RPMI8226 (cell line): ENCODE measurements around the gene CARD9.
"Not testable (repeated sequence)": the region's sequence is repeated elsewhere in the genome, so short reads cannot be mapped to it uniquely, and the experiment has no call there.

Source experiments
- DNase-seq: peaks from one replicate; pipeline ENCODE4 v3.0.0-alpha.2; 2015

The CARD9 gene, protein sequence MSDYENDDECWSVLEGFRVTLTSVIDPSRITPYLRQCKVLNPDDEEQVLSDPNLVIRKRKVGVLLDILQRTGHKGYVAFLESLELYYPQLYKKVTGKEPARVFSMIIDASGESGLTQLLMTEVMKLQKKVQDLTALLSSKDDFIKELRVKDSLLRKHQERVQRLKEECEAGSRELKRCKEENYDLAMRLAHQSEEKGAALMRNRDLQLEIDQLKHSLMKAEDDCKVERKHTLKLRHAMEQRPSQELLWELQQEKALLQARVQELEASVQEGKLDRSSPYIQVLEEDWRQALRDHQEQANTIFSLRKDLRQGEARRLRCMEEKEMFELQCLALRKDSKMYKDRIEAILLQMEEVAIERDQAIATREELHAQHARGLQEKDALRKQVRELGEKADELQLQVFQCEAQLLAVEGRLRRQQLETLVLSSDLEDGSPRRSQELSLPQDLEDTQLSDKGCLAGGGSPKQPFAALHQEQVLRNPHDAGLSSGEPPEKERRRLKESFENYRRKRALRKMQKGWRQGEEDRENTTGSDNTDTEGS

DNA sequence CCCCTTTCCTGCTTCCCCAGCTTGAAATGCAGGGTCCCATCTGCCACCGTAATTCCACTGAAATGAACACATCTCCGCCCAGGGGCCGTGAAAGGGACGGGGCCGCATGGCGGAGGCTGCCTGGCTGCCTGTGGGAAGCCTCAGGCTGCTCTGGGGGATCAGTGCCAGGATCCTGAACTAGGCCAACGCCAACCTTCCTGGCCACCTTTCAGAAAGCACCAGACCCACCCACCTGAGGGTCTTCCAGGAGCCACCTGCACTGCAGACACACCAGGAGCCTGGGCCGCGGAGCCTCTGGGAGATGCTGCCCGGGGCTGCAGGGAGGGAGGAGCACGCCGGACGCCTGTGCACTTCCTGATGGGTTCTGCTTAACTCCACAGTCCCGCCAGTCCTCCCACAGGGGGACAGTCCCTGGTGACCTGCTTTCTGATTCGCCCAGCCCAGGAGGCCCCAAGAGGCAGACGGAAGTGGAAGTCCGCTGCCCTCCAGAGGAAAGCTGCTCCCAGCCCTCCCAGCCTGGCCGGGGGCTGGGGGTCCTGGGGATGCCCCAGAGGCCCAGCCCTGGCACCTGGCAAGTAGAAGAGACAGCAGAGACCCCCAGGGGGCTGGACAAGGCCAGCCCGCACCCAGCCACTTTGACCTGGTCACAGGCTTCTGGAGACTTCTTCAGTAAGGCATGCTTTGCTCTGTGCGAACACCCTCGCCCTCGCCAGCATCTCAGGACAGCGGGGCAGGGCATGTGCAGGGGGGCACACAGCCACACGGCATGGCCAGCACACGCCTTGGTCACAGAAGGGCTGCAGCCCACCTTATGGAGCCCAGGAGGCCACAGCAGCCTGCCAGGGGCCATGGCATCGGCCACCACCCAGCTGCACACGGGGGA lies at the start of gene CARD9:
CARD9 (minus strand) TSS at position 370 of the 883 bp plus-strand sequence. CDS start 1,591 bp downstream, outside the sequence.
- DNase-seq, result no peak

DNA sequence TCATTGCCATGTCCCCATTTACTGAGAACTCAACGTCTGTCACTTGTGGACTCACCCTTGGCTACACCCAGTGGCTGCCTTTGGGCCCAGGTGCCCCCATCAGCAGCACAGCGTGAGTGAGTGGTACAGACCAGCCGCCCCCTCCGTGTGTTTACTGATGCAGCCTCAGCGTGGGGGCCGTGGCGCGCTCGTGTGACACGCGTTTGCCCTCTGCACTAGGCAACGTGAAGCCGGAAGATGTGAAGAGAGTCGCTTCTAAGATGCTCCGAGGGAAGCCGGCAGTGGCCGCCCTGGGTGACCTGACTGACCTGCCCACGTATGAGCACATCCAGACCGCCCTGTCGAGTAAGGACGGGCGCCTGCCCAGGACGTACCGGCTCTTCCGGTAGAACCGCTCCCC lies 49.4 kb upstream of the CARD9 start:
- DNase-seq, result no peak

DNA sequence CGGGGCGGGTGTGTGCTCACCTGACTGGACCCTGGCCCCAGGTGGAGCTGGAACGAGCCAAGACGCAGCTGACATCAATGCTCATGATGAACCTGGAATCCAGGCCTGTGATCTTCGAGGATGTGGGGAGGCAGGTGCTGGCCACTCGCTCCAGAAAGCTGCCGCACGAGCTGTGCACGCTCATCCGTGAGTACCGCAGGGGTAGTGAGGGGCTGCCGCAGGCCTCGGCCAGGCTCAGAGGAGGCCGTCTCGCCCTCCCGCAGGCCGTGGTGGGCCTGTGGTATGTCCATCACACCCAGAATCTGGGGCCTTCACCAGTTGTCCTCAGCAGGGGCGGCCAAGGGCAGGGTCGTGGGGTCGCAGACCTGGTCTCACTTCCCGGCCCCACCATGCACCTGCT lies 48.3 kb upstream of the CARD9 start:
- DNase-seq, result no peak

DNA sequence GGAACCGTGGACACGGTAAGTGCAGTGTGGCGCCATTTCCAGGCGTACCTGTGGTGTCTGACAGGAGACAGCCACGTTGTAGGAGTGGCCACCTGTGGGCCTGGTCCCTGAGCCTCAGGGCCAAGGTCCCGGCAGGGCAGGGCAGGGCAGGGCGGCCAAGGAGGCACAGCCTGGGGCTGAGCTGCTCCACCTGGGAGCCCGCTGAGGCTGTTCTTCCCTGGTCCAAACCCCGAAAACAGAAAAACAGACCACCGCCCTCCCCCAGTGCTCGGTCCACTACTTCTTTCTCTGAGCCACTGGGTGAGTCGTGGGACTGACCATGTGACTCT lies 45.6 kb upstream of the CARD9 start:
- DNase-seq, result no peak

DNA sequence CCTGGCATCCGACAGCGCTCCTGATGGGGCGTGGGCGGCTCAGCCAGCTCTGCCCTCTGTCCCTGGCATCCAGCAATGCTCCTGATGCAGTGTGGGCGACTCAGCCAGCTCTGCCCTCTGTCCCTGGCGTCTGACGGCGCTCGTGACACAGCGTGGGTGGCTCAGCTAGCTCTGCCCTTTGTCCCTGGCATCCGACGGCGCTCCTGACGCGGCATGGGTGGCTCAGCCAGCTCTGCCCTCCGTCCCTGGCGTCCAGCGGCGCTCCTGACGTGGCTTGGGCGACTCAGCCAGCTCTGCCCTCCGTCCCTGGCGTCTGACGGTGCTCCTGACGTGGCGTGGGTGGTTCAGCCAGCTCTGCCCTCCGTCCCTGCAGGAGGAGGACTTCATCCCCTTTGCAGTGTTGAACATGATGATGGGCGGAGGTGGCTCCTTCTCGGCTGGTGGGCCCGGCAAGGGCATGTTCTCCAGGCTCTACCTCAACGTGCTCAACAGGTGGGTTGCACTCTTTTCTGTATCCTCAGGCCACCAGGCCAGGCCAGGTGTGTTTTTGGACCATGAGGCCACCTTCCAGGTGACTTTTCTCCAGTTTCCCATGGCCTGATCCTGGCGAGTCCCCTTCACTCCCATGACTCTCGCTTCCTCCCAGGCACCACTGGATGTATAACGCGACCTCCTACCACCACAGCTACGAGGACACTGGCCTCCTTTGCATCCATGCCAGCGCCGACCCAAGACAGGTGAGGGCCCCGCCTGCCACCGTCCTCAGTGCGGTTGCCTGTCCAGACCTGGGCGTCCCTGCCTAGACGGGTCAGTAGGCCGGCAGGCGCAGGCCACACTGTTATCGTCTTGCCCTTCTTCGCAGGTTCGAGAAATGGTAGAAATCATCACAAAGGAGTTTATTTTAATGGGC lies 45.0 kb upstream of the CARD9 start:
- DNase-seq, result no peak

DNA sequence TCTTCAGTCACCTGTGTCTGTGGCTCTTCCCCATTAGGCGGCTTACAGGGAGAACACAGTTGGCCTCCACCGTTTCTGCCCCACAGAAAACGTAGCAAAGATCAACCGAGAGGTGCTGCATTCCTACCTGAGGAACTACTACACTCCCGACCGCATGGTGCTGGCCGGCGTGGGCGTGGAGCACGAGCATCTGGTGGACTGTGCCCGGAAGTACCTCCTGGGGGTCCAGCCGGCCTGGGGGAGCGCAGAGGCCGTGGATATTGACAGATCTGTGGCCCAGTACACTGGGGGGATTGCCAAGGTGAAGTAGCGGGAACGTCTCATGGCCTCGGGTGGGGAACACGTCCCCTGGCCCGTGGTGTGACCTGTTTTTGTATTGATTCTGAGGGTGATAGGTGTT lies 43.4 kb upstream of the CARD9 start:
- DNase-seq, result no peak

DNA sequence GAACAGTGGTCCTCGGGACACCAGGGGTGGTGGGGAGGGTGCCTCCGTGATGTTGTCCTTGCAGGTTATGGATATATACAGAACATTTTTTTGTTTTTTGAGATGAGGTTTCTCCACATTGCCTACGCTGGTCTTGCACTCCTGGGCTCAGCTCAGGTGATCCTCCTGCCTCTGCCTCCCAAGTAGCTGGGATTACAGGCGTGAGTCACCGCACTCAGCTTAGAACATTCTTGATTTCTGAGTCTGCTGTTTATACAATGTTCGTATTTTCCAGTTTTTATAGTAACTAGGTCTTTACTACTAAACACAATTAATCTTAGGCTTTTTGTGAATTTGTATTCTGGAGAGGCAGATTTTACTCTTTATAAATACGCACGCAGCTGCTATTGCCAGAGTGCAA lies 43.0 kb upstream of the CARD9 start:
- DNase-seq, result no peak

DNA sequence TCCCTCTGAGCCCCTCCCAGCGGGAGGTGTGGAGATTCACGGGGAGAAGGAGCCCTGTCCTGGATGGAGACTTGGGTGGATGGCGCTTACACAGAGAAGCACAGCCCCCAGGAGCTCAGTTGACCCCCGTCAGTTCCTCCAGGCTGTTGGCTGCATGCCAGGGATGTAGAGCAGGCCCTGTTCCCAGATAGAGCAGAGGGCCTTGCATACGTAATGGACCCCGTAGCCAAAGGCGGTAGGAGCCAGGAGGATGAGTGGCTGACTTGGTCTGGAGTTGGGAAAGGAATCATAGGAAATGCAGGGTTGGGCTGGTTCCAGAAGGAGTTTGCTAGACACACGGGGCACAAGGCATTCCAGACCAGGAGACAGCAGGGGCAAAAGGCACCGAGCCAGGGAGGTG lies 39.5 kb upstream of the CARD9 start:
- no peak for DNase-seq

DNA sequence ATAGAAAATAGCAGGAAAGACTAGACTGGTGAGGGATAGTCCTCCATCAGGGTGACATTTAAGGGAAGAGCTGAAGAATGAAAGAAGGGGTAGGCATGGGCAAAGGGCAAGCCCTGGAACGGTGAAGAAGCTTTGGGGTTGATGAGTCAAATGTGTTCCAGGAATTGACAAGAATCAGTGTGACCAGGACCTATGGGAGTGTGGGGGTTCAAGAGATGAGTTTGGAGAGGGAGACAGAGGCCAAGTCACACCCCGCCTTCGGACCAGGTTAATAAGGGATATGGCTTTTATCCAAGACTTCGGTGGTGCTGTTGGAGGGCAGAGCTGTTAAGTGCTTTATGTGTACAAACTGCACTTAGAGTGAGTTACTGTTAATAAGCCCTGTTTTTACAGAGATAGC lies 37.9 kb upstream of the CARD9 start:
- no peak for DNase-seq

DNA sequence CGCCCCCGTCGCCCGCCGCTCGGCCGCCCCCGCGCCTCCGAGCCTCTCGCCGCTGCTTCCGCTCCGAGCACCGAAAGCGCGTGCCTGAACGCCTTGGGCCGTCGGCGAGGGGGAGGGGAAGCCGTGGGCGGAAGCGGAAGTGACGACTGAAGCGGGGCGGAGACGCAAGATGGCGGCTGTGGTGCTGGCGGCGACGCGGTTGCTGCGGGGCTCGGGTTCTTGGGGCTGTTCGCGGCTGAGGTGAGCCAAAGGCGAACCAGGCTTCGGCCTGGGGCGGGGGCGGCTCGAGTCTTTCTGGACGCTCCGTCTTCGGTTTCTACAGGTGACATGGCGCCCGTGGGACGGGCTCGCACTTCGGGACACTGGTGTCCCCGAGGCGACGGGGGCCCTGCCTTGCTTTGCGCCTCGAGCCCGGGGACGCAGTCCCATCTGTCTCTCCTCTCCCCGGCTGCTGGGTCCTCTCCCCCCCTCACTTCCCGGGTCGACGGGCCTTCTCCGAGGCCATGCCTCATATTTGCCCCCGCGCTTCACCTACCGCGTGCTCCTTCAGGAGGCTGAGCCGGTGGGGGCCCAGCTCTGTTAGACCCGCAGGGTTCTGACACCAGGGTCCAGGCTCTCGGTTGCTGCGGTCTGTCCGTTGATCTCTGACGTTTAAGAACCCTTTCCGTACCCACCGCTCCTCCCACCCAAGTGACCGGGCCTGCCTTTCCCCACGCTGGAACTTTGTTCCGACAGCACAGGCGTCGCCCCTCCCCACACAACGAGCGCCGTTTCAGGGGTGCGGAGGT lies 37.2 kb upstream of the CARD9 start, which contains the start of the genes ENTR1 and PMPCA:
ENTR1 (minus strand) TSS at position 115 of the 788 bp plus-strand sequence. CDS start 217 bp downstream, outside the sequence.
PMPCA (plus strand) TSS at position 159 of the 788 bp plus-strand sequence; CDS start at position 170, 11 bp downstream.
- DNase-seq, result peak; percentile 97

DNA sequence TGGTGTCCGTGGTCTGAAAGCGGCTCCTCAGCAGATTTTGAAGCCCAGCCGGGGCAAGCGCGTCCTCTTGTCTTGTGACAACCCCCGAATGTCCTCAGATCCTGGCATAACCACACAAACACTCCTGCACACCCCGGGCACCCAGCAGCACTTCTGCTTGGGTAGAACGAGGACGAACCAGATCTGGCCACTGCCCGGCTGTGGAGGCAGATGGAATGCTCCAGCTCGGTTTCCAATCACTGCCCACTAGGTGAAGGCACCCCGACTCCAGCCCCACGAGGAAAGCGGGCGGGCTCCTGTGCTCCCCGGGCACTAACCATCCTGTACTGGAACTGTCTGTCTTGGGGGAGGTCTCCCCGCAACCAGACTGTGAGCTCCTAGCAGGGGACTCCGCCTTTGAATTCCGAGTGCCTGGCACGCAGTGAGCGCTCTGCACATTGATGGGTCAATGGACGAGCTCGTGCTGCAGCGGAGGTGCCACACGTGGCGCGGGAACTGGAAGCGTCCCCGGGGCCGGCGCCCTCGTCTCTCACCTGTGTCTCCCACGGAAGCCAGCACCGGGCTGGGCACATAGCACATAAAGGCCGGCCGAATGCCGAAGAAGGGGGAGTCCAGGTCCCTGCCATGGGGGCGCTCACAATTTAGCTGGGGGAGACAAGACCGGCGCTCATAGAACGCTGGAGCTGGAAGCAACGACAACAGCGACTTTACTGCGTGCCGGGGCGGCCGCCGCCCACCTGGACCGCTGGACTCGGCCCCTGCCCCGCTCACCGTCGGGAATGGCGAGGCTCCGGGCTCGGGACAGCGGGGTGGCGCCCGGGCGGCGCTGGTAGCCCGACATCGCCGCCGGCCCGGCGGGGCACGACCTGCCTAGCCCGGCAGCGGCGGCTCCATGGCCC lies 36.3 kb upstream of the CARD9 start:
- peak; percentile 75 for DNase-seq

DNA sequence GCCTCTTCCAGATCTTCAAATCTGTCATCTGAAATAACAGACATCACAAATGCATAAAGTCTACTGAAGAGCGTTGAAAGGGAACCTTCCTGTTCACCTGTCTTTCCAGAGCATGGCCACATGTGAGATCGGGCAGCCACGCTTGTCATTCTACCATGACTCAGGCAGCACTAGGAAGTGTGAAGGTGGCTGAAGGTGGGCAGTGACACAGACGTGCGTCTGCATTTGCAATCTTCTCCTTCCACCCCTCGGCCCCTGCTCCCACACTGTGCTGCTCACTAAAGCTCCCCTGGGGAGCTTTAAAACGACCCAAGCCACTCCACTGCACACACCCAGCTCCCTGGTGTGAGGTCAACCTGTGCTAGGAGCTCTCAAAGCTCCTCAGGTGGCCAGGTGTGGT lies 34.4 kb upstream of the CARD9 start:
- no peak for DNase-seq

DNA sequence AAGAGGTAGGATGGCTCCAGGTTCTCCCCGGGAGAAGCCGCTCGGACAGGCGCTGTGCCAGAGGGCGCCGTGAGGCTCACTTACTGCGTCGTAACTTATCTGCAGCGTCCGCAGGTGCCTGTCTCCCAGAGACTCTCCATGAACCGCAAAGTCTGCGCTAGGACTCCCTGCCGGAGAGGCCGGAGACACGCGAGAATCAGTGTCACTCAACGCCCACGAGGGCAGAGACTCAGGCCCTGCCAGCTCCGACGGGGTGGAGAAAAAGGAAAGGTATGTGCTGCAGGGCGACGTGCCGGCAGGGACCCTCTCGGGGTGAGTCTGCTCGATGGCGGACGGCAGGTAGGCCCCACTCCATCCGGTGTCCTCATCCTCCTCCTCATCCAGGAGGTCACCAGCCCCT lies 33.6 kb upstream of the CARD9 start:
- DNase-seq, result not testable (repeated sequence)

DNA sequence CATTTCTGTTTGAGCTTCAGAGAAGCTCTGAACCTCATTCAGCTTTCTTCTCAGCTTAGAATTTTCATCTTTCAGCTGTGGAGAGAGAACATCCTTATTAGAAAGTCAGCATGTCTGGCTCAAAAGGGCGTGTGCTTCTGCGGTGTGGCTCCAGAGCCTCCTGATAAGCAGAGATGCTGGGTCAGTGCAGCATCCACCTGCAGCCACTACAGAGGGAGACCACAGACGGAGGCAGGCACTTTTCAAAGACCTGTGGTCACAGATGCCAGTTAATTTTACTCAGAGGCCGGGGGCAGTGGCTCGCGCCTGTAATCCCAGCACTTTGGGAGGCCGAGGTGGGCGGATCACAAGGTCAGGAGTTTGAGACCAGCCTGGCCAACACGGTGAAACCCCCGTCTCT lies 32.4 kb upstream of the CARD9 start:
- DNase-seq, result not testable (repeated sequence)

DNA sequence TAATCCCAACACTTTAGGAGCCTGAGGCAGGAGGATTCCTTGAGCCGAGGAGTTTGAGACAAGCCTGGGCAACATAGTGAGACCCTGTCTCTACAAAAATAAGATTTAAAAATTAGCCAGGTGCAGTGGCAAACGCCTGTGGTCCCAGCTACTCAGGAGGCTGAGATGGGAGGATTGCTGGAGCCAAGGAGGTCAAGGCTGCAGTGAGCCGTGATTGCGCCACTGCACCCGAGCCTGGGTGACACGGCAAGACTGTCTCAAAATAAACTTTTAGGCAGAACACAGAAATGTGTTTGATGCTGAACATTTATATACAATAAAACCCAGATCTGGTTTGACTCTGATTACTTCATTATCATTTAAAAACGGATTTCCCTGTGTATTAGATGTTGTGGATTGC lies 32.0 kb upstream of the CARD9 start:
- DNase-seq, result no peak

DNA sequence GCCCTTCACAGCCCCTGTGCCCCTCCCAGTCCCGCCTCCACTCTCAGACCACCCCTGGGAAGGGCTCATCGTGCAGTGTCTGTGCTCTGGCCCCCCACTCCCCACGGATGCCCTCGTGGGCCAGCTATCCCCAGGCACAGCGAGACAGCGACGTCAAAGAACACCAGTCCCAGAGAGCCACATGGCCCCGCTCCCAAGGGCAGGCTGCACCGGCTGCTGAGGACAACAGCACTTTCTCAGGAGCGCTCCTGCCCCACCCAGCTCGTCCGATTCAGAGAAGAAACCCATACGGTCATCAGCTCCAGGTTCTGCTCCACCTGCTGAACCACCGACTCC lies 31.3 kb upstream of the CARD9 start:
- no peak for DNase-seq

DNA sequence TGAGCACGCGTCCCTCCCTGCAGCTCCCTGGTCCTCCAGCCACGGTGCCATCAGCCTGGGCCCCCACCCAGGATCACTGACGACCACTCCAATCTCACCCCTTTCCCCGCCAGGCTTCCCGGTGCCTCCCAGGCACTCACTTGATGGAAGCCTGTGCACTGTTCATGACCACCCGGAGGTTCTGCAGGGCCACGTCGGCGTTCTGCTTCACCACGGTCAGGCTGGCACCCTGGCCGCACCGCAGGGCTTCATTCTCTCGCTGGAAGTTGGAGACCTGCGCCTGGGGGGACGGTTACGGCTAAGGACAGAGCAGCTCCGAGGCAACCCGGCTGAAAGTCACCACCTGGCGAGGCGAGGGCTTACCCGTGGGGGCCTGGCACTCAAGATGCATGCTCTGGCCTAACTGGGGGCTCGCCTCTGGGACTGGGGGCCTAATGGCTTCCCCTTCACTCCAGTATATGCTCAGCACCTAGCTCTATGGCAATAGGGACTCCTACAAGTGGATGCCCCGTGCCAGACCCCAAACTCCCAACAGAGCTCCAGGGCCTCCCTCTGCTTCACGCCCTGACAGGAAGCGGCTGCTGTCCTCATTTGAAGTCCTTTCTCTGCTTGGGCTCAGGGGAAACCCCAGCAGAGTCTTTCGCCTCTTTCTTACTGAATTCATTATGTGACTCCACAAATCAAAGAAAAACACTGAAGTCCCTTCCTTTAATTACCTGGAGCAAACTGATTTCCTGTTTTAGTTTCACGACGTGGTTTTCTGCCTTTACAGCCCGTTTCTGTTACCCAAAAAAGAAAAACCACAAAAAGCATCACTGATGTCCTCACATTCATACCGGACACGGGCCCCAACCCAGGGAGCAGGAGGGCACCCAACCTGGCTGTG lies 30.7 kb upstream of the CARD9 start:
- DNase-seq, result no peak

DNA sequence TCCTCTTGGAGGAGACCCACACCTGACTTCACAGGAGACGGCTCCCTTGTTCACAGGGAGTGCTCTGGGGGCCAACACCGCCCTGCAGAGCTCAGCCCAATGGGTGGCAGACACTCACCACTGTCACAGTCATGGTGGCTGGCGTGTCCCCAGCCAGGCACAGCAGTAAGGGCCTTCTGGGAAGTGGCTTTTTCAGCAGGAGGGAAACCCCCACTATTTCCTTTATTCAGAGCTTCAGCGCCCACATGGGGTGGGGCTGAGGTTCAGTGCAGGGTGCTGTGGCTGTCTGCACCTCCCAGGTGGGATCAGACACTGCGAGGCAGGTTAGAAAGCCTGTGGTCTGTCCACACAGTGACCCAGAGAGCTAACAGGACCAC lies 30.1 kb upstream of the CARD9 start:
- no peak for DNase-seq

DNA sequence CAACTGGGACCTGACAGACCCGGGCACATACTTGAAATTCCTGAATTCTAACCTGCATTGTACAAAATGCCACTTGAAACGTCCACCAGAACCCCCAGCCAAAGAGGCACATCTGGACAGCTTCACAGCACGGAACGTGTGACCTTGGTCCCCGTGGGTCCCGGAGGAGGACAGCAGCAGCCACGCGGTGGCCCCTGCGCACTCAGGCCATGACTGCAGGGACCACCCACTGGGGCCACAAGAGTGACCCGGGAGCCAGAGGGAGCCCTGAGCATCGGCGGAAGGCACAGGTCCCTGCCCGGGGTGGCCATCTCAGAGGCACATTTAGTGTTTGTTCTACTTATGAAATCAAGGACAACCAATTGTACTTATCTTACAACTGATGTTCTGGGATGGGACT lies 28.6 kb upstream of the CARD9 start:
- DNase-seq, result no peak
